Adrenal gland (tissue), 12 donors: ENCODE data around the gene ZNF609. TPM values are rescaled to one million over a fixed set of nuclear protein-coding genes. Genes with fewer than 3 reads are reported as not detected.

Source experiments
- DNase-seq, 7 donors: peaks; one replicate each; pipeline ENCODE4 v3.0.0-alpha.2; 2019 to 2020
- H3K27ac ChIP-seq, 5 donors: fragments of 200-600 bp; sonication (generic) in 4 of 5; 1 replicate in 3 of 5; 2 replicates in 2 of 5; pipeline versions ENCODE4 v1.5.1 to v1.8.0; 2016 to 2020; ENCODE audit warnings: mild to moderate bottlenecking in 1 of 5
- H3K27me3 ChIP-seq: fragments of 200-600 bp; 2 replicates; pipeline ENCODE4 v1.8.0; 2021
- H3K36me3 ChIP-seq, 2 donors: fragments of 200-600 bp; replicated peaks in 1 of 2; 1 replicate in 1 of 2; 2 replicates in 1 of 2; pipeline versions ENCODE4 v1.5.1 to v1.8.0; 2018 to 2022
- H3K4me1 ChIP-seq, 2 donors: fragments of 200-600 bp; replicated peaks in 1 of 2; 1 replicate in 1 of 2; 2 replicates in 1 of 2; pipeline versions ENCODE4 v1.5.1 to v1.8.0; 2018 to 2021
- H3K4me3 ChIP-seq, 4 donors: fragments of 200-600 bp; sonication (generic) in 3 of 4; one replicate each; pipeline ENCODE4 v1.5.1; 2016 to 2018
- H3K9me3 ChIP-seq, 3 donors: fragments of 200-600 bp; sonication (generic) in 1 of 3; replicated peaks in 1 of 3; 1 replicate in 2 of 3; 2 replicates in 1 of 3; pipeline versions ENCODE4 v1.5.1 to v1.8.0; 2016 to 2021
- CTCF ChIP-seq, 6 experiments: fragments of 450-650 bp in 4 of 6; fragments of 200-600 bp in 2 of 6; sonication (generic) in 1 of 6; IDR thresholded peaks; 1 replicate in 5 of 6; 2 replicates in 1 of 6; pipeline versions ENCODE4 v1.5.1 to v1.8.0; 2016 to 2021; ENCODE audit warnings: antibody characterized with exemption in 6 of 6, mild to moderate bottlenecking in 2 of 6, moderate library complexity in 1 of 6
- POLR2A ChIP-seq, 2 donors: fragments of 450-650 bp; IDR thresholded peaks; one replicate each; pipeline ENCODE4 v1.6.1; 2017; ENCODE audit warnings: antibody characterized with exemption in 2 of 2, mild to moderate bottlenecking in 2 of 2, moderate library complexity in 1 of 2
- WGBS, 4 donors: extraction: QIAGEN DNeasy Blood & Tissue Kit in 2 of 4; methylation state at CpG; one replicate each; pipeline versions ENCODE4 v1.1.5 to v1.1.7; 2013 to 2017; 5-methylcytosine and 5-hydroxymethylcytosine counted together
- intact Hi-C, 2 donors: fragments of 100-400 bp; cut with DNase I; formaldehyde crosslinking; loops; one replicate each; pipeline versions ENCODE4 v1.14.1 to v1.15.0; 2022 to 2023
- polyA plus RNA-seq, 3 donors: library from polyadenylated mRNA; stranded (reverse); fragments of 200-250 nt in 2 of 3; fragments of 350-450 nt in 1 of 3; fragmentation: Illumina TruSeq in 1 of 3; extraction: RNeasy Lipid Tissue Mini Kit (QIAGEN cat#74804) in 1 of 3; gene quantifications; one replicate each; pipeline ENCODE4 v1.2.3, GENCODE V29; 2013 to 2014
- total RNA-seq, 9 donors: library from RNA; depleted of rRNA in 4 of 9; stranded (reverse); fragments of >200 nt in 4 of 9; fragments of 120-200 nt in 1 of 9; fragmentation: NEBNext Ultra II Directional in 1 of 9; extraction: Animal tissue kit (Norgen Biotek cat#: 25700) in 1 of 9; gene quantifications; one replicate each; pipeline versions ENCODE4 v1.1.0 to v1.2.4, GENCODE V29; 2013 to 2023
- donor health status: healthy with polysubstance abuse.
- donor health status: Bipolar disorder and iron deficiency.
- donor health status: DM: yes; HTN: yes; CAD: no.
- donor health status: DM: no; HTN: no; CAD: no.
- donor health status: DM: no; HTN: no; CAD: no.
- donor health status: DM: yes; HTN: yes; CAD: no.

ZNF609 gene
- total and polyA plus RNA-seq, 12 donors, result 4.4 to 35.5 (median 25.4) TPM

- Histone ChIP-seq H3K4me1 (peaks cover 0 to 26% of the 10 kb centered on the region in 2 donors), H3K4me3 (no peak overlapping the region), H3K9me3 (no peaks in the 10 kb centered on the region), H3K27ac (no peak overlapping the region), H3K27me3 (no peaks in the 10 kb centered on the region), H3K36me3 (no peaks in the 10 kb centered on the region)
- intact Hi-C loops, result no loop called here
- no peak for DNase-seq
- TF ChIP-seq POLR2A (IDR thresholded peaks at IDR 0.05) (no peak), CTCF (IDR thresholded peaks at IDR 0.05) (no peak)
- WGBS, 4 donors, result 38 to 46% (median 41%) methylated on average over 4 of the region's 4 CpGs
Observed at GRCh38 chr15:64480891-64481290, 20.5 kb downstream of the ZNF609 start.

- H3K27me3 ChIP-seq, result no peaks in the 10 kb centered on the region
- intact Hi-C loops, result no loop called here
- H3K9me3 ChIP-seq, result no peaks in the 10 kb centered on the region
- no peaks in the 10 kb centered on the region for H3K36me3 ChIP-seq
- no peak for DNase-seq
- no peak overlapping the region for H3K27ac ChIP-seq
- TF ChIP-seq POLR2A (IDR thresholded peaks at IDR 0.05), result no peak
- TF ChIP-seq CTCF (IDR thresholded peaks at IDR 0.05), result no peak
- H3K4me3 ChIP-seq, result no peak overlapping the region
- peaks cover 0 to 23% of the 10 kb centered on the region in 2 donors for H3K4me1 ChIP-seq
Observed at GRCh38 chr15:64483749-64484148, 23.4 kb downstream of the ZNF609 start.

- no peak overlapping the region for H3K27ac ChIP-seq
- no peaks in the 10 kb centered on the region for H3K27me3 ChIP-seq
- intact Hi-C loops, result no loop called here
Observed at GRCh38 chr15:64485796-64486195, 25.4 kb downstream of the ZNF609 start.

GRCh38 chr15:64490598-64491259 is 30.4 kb downstream of the ZNF609 start:
- intact Hi-C loops, result no loop called here
- H3K4me3 ChIP-seq, result no peak overlapping the region
- no peaks in the 10 kb centered on the region for H3K36me3 ChIP-seq
- peaks cover 0 to 5% of the 10 kb centered on the region in 2 donors for H3K4me1 ChIP-seq
- TF ChIP-seq CTCF (IDR thresholded peaks at IDR 0.05), result no peak
- no peaks in the 10 kb centered on the region for H3K9me3 ChIP-seq
- DNase-seq, result no peak
- no peak overlapping the region for H3K27ac ChIP-seq
- no peaks in the 10 kb centered on the region for H3K27me3 ChIP-seq

More at GRCh38 chr15:64485796-64486195, 25.4 kb downstream of the ZNF609 start:
- TF ChIP-seq POLR2A (IDR thresholded peaks at IDR 0.05) (no peak), CTCF (IDR thresholded peaks at IDR 0.05) (no peak)
- Histone ChIP-seq H3K9me3 (no peaks in the 10 kb centered on the region), H3K4me3 (no peak overlapping the region), H3K4me1 (peaks cover 0 to 10% of the 10 kb centered on the region in 2 donors), H3K36me3 (no peaks in the 10 kb centered on the region)
- no peak for DNase-seq
